GM21737 (cell line): ENCODE results near the gene CCDC57.

Experiments used
- ATAC-seq: cut with Tn5 transposase; IDR thresholded peaks from one replicate; pipeline ENCODE4 v1.9.1; 2021; ENCODE audit warnings: mild to moderate bottlenecking, moderate library complexity; ENCODE audit not compliant: unreplicated experiment

Gene CCDC57

DNA sequence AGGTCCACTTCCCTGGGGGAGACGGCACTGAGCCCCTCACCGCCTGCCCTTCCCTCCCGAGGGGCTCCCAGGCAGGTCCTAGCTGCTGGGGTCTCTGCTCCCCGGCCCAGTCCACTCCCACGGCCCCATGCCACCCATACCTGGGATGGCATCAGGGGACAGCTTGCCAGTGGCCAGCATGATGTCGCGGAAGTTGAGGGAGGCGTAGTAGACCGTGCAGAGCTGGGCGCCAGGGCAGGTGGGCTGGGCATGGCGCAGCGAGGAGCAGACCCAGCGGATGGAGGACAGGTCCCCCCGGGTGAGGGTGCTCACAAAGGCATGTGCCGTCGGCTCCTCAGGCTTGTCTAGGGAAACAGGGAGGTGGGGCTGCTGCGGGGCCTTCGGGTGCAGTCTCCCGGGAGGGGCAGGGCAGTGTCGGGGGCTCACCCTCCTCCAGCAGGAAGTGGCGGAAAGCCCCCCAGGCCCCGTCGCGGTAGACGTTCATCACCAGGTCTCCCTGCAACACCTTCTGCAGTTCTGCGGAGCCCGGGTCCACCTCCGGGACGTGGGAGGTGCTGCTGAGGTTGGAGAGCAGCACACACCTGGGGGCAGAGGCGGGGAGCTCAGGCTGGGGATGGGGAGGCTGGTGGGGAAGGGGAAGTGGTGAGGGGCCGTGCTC lies 128.1 kb downstream of the CCDC57 start:
- ATAC-seq: no peak

GRCh38 chr17:82083533-82084359 lies 128.9 kb downstream of the CCDC57 start:
- ATAC-seq: no peak

DNA sequence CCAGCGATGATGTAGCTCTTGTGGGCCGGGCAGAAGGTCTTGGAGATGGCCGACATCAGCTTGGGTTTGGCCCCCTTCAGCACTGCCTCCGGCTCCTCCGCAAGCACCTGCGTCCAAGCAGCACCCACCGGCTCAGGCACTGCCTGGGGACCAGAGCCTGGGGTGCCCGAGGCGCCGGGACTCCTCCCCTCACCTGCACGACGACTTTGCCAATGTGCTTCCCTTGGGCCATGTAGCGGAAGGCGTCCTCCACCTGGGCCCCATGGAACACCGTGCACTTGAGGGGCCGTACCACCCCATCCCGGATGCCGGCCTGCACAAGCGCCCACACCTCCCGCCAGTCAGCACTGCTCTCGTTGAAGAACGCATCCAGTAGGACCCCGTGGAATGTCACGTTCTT lies 129.6 kb downstream of the CCDC57 start:
- no peak for ATAC-seq

DNA sequence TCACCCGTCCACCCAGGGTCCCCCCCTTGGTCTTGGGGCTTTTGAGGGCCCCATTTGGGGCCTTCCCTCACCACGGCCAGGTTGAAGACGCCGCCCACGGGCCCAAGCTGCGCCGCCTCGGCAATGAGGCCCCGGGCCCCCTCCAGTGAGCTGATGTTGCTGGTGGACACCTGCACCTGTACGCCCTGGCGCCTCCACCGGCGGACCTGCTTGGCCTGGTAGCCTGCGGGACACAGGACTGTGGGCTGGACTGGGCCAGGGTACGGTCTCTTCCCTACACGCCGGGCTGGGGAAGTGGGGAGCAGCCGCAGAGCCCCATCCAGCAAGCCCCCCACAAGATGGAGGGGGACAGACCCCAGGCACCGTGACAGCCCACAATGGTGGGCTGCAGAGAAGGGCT lies 130.2 kb downstream of the CCDC57 start:
- no peak for ATAC-seq

- no peak for ATAC-seq
These were observed 130.7 kb downstream of the CCDC57 start for GRCh38 chr17:82081966-82082365.

DNA sequence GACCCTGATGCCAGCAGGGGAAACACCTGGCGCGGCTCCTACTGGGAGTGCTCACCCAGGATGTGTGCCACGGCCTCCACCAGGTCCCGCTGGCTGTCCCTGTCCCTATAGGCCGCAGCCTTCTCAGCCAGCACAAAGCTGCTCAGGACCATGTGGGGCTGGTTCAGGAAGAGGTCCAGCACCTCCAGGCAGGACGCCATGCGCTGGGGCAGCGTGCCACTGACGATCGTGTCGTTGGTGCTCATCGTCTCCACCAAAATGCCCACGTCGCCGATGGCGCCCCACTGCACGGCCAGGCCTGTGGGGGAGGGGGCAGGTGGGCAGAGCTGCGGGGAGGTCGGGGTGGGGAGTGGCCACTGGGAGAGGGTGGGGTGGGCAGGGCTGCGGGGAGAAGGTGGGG lies 131.1 kb downstream of the CCDC57 start:
- ATAC-seq: no peak

DNA sequence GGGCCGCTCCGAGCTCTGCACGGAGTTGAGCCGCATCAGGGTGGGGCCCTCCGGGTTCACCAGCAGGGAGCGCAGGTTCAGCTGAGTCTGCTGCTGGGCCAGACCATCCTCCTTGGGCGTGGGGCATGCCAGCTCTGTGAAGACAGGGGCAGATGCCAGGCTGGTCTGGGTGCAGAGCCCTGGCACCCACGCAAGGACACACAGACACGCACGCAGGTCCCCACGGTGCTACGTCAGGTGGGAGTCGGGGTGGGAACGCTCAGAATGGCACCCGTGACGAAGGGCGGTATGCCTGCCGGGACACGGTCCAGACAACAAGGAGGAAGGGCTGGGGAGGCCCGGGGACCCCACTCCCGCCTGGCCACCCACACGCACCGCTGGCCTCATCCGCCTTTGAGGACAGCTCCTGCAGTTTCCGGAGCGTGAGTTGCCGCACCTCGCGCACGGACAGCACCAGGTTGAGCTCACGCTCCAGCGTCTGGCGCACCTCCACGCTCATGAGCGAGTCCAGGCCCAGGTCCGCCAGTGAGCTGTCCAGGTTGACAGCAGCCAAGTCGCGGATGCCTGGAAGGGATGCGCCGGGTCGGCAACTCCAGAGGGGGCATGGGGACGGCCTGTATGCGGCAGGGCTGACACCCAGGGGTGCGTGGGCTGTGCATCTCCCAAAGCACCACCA lies 131.7 kb downstream of the CCDC57 start:
- no peak for ATAC-seq

DNA sequence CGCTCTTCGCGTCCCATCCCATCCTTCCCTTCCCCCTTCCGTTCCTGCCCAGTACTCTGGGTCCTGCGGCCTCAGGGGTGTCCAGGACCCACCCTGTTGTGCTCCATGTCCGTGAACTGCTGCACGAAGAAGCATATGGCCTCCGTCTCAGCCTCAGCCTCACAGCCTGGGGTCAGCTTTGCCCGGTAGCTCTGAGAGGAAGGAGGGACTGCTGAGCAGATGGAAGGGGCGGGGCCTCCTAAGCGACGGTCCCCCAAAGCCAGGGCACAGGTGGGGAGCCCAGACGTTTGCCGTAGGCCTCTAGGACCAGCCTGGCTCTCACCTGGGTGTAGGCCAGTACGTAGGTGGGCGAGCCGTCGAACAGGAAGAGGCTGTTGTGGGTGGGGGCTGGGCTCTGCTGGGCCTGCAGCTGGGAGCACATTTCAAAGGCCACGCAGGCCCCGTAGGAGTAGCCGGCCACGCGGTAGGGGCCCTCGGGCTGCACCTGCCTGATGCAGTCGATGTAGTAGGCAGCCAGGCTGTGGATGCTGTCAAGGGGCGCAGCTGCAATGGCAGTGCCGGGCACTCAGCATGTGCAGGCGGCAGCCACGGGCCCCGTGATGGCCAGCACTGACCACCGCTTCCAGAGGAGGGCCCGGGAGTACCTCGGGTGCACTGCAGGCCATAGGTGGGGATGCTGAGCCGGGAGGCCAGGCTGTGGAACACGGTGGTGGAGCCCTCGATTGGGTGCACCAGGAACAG lies 132.4 kb downstream of the CCDC57 start:
- ATAC-seq: no peak

DNA sequence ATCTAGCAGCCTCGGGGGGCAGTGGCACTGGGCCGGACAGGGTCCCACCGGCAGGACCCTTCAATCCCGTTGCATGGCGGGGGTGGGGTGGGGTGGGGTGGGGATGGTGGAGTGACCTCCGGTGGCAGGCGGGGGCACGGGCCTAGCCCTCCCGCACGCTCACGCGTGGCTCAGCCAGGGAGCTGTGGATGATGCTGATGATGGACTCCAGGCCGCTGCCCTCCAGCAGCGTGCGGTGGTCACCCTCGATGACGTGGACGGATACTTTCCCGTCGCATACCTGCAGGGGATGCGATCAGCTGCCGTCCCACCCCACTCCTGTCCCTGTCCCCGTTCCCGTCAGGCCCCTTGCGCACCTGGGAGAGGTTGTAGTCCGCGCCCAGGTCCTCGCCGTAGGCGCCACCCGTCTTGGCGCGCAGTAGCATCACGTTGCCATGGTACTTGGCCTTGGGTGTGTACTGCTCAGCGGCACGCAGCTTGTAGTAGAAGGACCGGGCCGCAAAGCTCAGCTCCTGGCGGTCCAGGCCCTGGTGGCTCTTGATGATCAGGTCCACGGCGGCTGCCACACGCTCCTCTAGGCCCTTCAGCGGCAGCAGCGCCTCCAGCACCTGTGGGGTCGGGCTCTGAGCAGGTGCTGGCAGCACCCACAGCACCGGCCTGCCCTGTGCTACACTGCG lies 133.5 kb downstream of the CCDC57 start:
- ATAC-seq: no peak

GRCh38 chr17:82078433-82078832 lies 134.2 kb downstream of the CCDC57 start:
- ATAC-seq: no peak

DNA sequence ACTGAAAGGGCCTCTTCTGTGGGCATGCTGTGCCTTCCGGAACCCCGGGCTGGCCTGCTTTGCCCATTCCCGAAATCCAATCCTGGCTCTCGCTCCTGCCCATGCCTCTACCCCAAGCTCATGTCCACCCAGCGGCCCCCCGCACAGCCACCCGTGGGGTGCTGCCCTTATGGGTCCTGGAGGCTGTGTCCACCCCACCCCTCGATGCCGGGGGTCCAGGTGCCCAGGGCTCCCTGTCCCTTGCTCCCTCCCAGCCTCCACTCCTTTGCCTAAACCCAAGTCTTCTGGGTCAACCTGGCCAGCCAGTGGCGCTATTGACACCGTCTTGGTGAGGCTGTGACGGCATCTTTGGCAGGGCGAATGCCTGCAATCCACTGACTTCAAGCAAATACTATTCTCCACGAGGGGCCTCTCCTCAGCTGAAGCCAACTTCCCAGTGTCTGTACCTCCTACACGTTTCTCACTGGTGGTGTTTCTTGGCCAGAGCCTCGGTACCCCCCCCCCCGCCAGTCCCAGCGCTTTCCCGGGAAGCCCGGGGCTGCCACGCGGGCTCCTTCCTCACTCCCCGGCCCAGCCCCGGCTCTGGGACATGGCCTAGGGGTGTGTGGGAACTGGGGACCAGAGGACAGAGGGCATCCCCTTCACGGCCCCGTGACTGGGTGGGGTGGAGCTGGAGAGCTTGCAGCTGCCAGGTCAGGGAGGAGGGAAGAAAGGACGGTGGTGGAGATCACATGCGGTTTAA lies 134.9 kb downstream of the CCDC57 start:
- no peak for ATAC-seq

- ATAC-seq: no peak
These were observed 135.7 kb downstream of the CCDC57 start for GRCh38 chr17:82076785-82077591.

GRCh38 chr17:82076018-82076784 lies 136.4 kb downstream of the CCDC57 start:
- no peak for ATAC-seq

DNA sequence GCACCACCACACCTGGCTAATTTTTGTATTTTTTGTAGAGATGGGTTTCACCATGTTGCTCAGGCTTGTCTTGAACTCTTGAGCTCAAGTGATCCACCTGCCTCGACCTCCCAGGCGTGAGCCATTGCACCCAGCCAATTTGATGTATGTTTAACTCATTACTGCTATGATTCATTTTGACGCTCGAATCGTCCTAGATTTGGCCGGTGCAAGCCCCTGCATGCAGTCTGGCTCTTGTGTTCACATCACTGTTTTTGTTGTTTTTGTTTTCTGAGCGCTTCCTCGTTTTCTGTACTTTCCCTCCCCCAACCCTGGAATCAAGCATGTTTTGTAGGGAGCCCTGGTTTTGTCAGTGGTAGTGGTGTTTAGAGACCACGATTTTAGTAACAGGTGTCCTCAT lies 139.2 kb downstream of the CCDC57 start:
- no peak for ATAC-seq

DNA sequence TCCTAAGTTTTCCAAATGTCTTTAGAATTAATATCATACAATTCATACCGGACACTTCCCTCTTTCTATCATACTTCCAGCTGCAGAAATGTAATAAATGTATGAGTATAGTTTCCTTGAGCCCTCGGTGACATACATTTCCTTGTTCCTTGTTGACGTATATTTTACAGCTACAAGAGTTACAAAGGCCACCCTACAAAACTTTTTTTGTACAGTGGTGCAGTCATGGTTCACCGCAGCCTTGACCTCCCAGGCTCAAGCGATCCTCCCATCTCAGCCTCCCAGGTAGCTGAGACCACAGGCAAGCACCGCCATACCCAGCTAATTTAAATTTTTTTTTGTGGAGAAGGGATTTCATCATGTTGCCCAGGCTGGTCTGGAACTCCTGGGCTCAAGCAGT lies 139.8 kb downstream of the CCDC57 start:
- no peak for ATAC-seq

DNA sequence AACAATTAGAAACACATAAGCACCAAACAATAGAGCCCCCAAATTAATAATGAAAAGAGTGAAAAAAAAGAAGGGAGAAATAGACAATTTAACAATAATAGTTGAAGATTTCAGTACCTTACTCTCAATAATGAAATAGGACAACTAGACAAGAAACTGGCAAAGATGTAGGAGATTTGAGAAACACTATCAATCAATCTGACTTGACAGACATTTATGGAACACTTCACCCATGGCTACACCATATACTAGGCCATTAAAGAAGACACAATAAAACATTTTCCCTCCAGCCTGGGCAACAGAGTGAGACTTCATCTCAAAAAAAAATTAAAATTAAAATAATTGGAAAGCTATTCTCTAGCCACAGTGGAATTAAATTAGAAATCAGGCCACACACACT lies 142.0 kb downstream of the CCDC57 start:
- no peak for ATAC-seq

DNA sequence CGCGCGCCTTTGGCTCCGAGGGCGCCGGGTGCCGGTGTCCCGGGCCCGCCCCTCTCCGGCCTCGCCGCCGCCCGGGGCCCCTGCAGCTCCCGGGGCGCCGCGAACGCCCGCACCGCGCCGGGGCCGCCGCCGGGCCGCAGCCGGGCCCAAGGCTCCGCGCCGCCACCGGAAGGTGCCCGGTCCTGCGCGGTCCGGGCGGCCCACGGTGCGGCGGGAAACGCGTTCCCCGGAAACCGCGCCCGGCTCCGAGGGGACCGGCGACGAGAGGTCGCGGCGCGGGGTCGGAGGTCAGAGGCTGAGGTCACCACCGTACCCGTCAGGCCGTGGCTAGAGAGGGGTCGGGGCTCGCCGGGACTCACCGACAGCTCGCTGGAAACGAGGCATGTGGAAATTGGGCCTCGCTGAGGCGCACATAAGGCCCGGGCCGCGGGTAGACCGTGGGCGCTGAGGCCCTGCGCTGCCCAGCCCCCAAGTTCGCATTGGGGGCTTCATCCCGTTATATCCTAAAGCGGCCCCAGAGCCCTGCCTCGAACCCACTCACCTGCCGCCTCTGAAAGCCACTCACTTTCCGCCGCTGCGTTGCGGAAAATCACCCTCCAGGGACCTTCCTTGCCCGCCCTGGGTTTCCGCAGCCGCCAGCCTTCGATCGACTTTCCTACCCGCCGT lies 146.9 kb downstream of the CCDC57 start, which contains the start of gene DUS1L:
DUS1L (minus strand) TSS at position 167 of the 666 bp plus-strand sequence. CDS start 745 bp downstream, outside the sequence.
- peak; percentile 66 for ATAC-seq

GRCh38 chr17:82065193-82065637 lies 147.4 kb downstream of the CCDC57 start:
- peak; percentile 17 for ATAC-seq
